Vagina (tissue), 2 donors: Measurements from ENCODE around the gene WDR70.

Experiments used
- CTCF ChIP-seq, 3 experiments: fragments of 450-650 bp in 2 of 3; fragments of 200-600 bp in 1 of 3; sonication (generic) in 1 of 3; IDR thresholded peaks; one replicate each; pipeline ENCODE4 v1.5.1; 2017 to 2019; ENCODE audit warnings: antibody characterized with exemption in 3 of 3, mild to moderate bottlenecking in 2 of 3, moderate library complexity in 2 of 3
- POLR2A ChIP-seq, 2 donors: fragments of 450-650 bp; IDR thresholded peaks; one replicate each; pipeline ENCODE4 v1.6.1; 2017; ENCODE audit warnings: antibody characterized with exemption in 2 of 2, mild to moderate bottlenecking in 2 of 2, moderate library complexity in 2 of 2
- POLR2AphosphoS5 ChIP-seq, 2 donors: sonication (generic); formaldehyde crosslinking; IDR thresholded peaks; one replicate each; pipeline ENCODE4 v1.9.0; 2017; ENCODE audit warnings: antibody characterized with exemption in 2 of 2, mild to moderate bottlenecking in 2 of 2, low read depth in 1 of 2; ENCODE audit not compliant: insufficient read depth in 1 of 2

GRCh38 chr5:37568018-37568753, 189.1 kb downstream of the WDR70 start:
- no peak for TF ChIP-seq CTCF (IDR thresholded peaks at IDR 0.05)
- TF ChIP-seq POLR2A (IDR thresholded peaks at IDR 0.05), result no peak
- TF ChIP-seq POLR2AphosphoS5 (IDR thresholded peaks at IDR 0.05; ENCODE audit: insufficient read depth in 1 of 2, low read depth in 1 of 2), result no peak
